IPS-18a (cell line): ENCODE data around the gene HOXB8.

Experiments
- H3K27ac ChIP-seq: one replicate; pipeline ENCODE4 v1.5.1; 2013; ENCODE audit warnings: low read length
- H3K27me3 ChIP-seq: one replicate; pipeline ENCODE4 v1.6.1; 2013; ENCODE audit warnings: mild to moderate bottlenecking, low read length; ENCODE audit not compliant: control insufficient read depth, insufficient read depth
- H3K36me3 ChIP-seq: one replicate; pipeline ENCODE4 v1.6.1; 2013; ENCODE audit warnings: low read depth, low read length; ENCODE audit not compliant: control insufficient read depth
- H3K4me1 ChIP-seq: one replicate; pipeline ENCODE4 v1.6.1; 2013; ENCODE audit warnings: low read depth, low read length; ENCODE audit not compliant: control insufficient read depth
- H3K4me3 ChIP-seq: one replicate; pipeline ENCODE4 v1.5.1; 2013; ENCODE audit warnings: low read length
- H3K9ac ChIP-seq: one replicate; pipeline ENCODE4 v1.6.1; 2013; ENCODE audit warnings: mild to moderate bottlenecking, low read length, moderate library complexity
- H3K9me3 ChIP-seq: one replicate; pipeline ENCODE4 v1.6.1; 2013; ENCODE audit warnings: low read depth, low read length; ENCODE audit not compliant: control insufficient read depth

The HOXB8 gene

DNA sequence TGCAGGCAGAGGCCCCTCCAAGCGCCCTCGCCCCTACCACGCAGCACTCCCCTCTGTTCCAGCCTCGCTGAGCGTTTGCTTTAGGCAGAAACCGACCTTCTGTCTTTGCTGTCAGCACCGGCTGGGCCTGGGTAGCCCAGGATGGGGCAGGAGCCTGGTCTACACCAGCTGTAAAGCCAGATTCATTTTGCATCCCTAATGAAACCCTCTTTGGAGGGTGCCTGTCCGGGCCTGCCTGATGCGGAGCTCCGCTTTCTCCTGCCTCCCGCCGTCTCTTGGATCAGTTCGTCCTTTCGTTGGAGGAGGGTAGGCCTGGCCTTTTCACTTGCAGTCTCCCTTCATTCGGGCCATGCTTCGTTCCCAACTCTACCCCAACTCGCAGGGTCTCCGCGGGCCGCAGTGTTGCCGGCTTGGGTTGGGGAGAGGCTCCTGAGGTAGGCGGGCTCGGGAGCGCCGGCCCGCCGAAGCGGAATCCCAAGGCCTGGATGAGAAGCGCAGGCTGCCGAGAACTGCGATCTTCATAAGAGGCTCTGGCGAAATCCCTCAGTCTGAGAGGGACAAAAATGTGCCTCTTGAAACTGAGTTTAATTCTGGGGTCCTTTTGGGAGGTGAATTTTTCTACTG is 4.8 kb upstream of the HOXB8 start:
- H3K9ac ChIP-seq = no peak overlapping the region
- H3K4me3 ChIP-seq = no peak overlapping the region
- no peaks in the 10 kb centered on the region for H3K9me3 ChIP-seq
- no peaks in the 10 kb centered on the region for H3K4me1 ChIP-seq
- H3K27me3 ChIP-seq = peaks cover 100% of the 10 kb centered on the region
- H3K27ac ChIP-seq = no peak overlapping the region
- no peaks in the 10 kb centered on the region for H3K36me3 ChIP-seq

- Histone ChIP-seq H3K36me3 (no peaks in the 10 kb centered on the region), H3K4me1 (no peaks in the 10 kb centered on the region), H3K4me3 (peak overlapping the region; percentile 4), H3K27ac (no peak overlapping the region), H3K9ac (no peak overlapping the region), H3K9me3 (no peaks in the 10 kb centered on the region), H3K27me3 (peaks cover 100% of the 10 kb centered on the region)
These were observed 3.3 kb upstream of the HOXB8 start for GRCh38 chr17:48618256-48618896.

DNA sequence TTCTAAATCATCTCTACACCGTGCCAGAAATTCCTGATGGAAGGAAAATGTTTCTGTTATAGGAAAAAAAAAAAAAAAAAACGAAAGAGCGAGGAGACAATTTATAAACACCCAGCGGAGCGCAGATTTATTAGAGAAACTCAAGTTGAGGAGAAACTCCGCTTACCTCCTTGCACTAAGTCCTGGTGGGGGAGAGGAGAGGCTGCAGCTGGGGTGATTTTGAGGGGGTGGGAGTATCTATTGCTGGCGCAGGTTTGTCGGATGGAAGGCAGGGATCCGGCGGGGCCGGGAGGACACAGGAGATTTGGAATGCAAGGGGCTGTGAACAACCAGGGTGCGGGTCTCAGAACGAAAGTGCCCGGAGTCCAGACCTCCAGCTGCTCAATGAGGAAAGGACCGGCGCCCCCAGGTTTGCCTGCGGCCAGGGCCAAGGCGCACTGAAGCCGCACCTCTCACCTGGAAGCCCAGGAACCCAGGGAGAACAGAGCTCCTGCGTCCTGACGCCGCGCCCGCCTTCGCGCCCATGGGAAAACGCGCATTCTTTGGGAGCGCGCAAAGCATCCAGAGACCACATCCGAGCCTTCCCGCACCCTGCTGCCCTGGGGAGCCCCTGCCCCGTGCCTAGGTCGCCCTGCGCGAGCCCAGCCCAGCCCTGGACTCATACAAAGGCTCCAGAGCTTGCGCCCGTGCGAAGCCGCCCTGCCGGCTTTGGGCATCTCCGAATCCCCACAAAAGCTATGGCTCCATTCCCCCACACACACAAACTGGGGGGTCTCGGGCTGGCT is 2.6 kb upstream of the HOXB8 start:
- H3K9ac ChIP-seq = no peak overlapping the region
- H3K4me1 ChIP-seq = no peaks in the 10 kb centered on the region
- no peaks in the 10 kb centered on the region for H3K36me3 ChIP-seq
- no peak overlapping the region for H3K4me3 ChIP-seq
- peaks cover 100% of the 10 kb centered on the region for H3K27me3 ChIP-seq
- no peaks in the 10 kb centered on the region for H3K9me3 ChIP-seq
- no peak overlapping the region for H3K27ac ChIP-seq

DNA sequence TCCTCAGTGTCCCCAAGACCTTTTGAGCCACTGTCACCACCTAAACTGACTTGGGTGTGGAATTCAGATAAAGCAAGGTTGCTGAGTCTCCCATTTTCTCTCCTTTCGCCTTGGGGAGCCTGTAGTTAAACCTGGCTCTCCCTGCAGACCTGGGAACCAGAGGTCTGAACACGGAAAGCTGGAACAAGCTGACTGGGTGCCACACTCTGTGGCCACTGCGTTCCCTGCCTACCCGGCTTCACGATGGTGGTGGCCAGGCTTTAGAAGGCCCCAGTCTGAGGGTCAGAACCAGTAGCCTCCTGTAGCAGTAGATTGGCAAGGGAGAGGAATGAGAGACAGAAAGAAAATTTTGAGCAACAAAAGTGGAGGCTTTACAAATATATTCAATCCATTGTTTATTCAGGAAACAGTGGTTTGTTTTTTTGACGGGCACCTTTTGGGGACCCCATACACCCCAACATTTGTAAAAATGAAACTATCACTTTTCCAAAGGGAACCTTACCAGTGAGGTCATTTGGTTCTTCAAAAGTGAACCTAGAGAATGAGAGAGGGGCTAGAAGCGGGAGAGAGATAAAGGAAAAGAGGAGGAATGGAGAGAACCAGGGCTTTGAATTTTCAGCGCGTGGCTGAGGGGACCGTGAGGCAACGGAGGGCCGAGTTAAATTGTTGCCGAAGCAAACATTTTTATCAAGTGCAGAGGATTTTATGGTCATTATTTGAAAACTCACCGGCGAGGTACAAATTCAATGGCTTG is 1.8 kb upstream of the HOXB8 start:
- no peak overlapping the region for H3K9ac ChIP-seq
- H3K4me3 ChIP-seq = no peak overlapping the region
- H3K9me3 ChIP-seq = no peaks in the 10 kb centered on the region
- H3K27me3 ChIP-seq = peaks cover 100% of the 10 kb centered on the region
- H3K36me3 ChIP-seq = no peaks in the 10 kb centered on the region
- H3K27ac ChIP-seq = no peak overlapping the region
- no peaks in the 10 kb centered on the region for H3K4me1 ChIP-seq

GRCh38 chr17:48615963-48616716 is 1.0 kb upstream of the HOXB8 start:
- no peaks in the 10 kb centered on the region for H3K9me3 ChIP-seq
- no peak overlapping the region for H3K9ac ChIP-seq
- no peak overlapping the region for H3K4me3 ChIP-seq
- H3K27me3 ChIP-seq = peaks cover 100% of the 10 kb centered on the region
- no peak overlapping the region for H3K27ac ChIP-seq
- no peaks in the 10 kb centered on the region for H3K36me3 ChIP-seq
- no peaks in the 10 kb centered on the region for H3K4me1 ChIP-seq

- Histone ChIP-seq H3K36me3 (no peaks in the 10 kb centered on the region), H3K4me1 (peaks cover 3% of the 10 kb centered on the region), H3K4me3 (no peak overlapping the region), H3K27me3 (peaks cover 100% of the 10 kb centered on the region), H3K9me3 (no peaks in the 10 kb centered on the region), H3K9ac (no peak overlapping the region), H3K27ac (no peak overlapping the region)
These were observed 1.0 kb downstream of the HOXB8 start for GRCh38 chr17:48613862-48614694.

GRCh38 chr17:48612854-48613691 is 2.0 kb downstream of the HOXB8 start:
- no peaks in the 10 kb centered on the region for H3K36me3 ChIP-seq
- H3K9ac ChIP-seq = no peak overlapping the region
- peak overlapping the region; percentile 14 for H3K4me3 ChIP-seq
- peaks cover 3% of the 10 kb centered on the region for H3K4me1 ChIP-seq
- no peak overlapping the region for H3K27ac ChIP-seq
- no peaks in the 10 kb centered on the region for H3K9me3 ChIP-seq
- H3K27me3 ChIP-seq = peaks cover 100% of the 10 kb centered on the region

GRCh38 chr17:48612456-48612853 is 2.6 kb downstream of the HOXB8 start:
- Histone ChIP-seq H3K27me3 (peaks cover 100% of the 10 kb centered on the region), H3K9ac (no peak overlapping the region), H3K4me1 (peaks cover 3% of the 10 kb centered on the region), H3K36me3 (no peaks in the 10 kb centered on the region), H3K27ac (no peak overlapping the region), H3K9me3 (no peaks in the 10 kb centered on the region), H3K4me3 (no peak overlapping the region)

DNA sequence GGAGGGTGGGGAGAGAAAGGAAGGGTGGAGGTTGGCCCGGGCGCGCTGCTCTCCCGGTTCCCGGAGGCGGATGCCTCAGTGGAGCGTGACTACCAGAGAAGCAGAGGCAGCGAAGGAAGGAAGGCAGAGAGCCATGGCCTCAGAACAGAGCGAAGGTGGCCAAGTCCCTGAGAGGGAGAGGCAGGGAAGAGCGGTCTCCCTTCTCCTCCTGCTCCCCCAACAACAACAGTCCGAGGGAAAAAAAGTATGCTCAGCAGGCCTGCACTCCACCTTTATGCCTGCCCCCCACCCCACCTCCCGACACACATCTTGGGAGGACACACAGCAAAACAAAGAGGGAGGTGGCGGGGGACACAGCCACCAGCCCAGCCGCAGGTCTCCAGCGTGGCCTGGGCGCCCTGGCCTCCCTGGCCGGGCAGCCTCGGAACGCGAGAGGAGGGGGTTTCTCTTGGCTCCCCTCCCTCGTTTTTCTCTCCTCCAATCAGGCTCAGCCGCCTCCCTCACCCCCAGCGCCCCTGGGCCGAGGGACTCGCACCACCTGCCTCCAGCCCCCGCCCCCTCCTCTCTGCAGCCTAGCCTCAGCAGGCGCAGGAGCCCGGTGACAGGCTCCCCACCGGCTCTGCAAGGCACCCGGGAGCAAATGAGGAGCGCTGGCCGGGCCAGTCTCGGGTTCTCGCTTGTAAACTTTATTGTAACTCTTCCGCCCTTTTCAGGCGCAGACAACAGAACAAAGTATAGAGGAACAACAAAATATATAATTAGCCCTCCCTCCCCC is 3.2 kb downstream of the HOXB8 start:
- peaks cover 3% of the 10 kb centered on the region for H3K4me1 ChIP-seq
- no peak overlapping the region for H3K4me3 ChIP-seq
- peaks cover 100% of the 10 kb centered on the region for H3K27me3 ChIP-seq
- H3K9me3 ChIP-seq = no peaks in the 10 kb centered on the region
- no peaks in the 10 kb centered on the region for H3K36me3 ChIP-seq
- H3K27ac ChIP-seq = no peak overlapping the region
- H3K9ac ChIP-seq = no peak overlapping the region
